DMS 273 (cell line): ENCODE data around the gene PLEKHG4B.
"Not testable (repeated sequence)": the region's sequence is repeated elsewhere in the genome, so short reads cannot be mapped to it uniquely, and the experiment has no call there.

Source experiments
- DNase-seq: peaks from one replicate; lab custom pipeline; 2025; ENCODE audit not compliant: unreplicated experiment; lab: John Stamatoyannopoulos, UW

Gene PLEKHG4B

GRCh38 chr5:218457-219291 is 126.7 kb downstream of the PLEKHG4B start:
- peak; percentile 68 for DNase-seq

- DNase-seq = peak; percentile 49
These were observed 127.5 kb downstream of the PLEKHG4B start for GRCh38 chr5:219460-219863.

- DNase-seq = no peak
These were observed 128.0 kb downstream of the PLEKHG4B start for GRCh38 chr5:219991-220390.

- not testable (repeated sequence) for DNase-seq
These were observed 131.2 kb downstream of the PLEKHG4B start for GRCh38 chr5:222951-223715.

GRCh38 chr5:223791-224190 is 131.8 kb downstream of the PLEKHG4B start:
- no peak for DNase-seq

- DNase-seq = no peak
These were observed 133.4 kb downstream of the PLEKHG4B start for GRCh38 chr5:225334-225733.

- DNase-seq = not testable (repeated sequence)
These were observed 135.4 kb downstream of the PLEKHG4B start for GRCh38 chr5:227375-227774.

- DNase-seq = no peak
These were observed 136.9 kb downstream of the PLEKHG4B start for GRCh38 chr5:228886-229285.

- DNase-seq = no peak
These were observed 138.7 kb downstream of the PLEKHG4B start for GRCh38 chr5:230711-231110.

GRCh38 chr5:231661-232060 is 139.7 kb downstream of the PLEKHG4B start:
- no peak for DNase-seq

- not testable (repeated sequence) for DNase-seq
These were observed 141.5 kb downstream of the PLEKHG4B start for GRCh38 chr5:233426-233825.

GRCh38 chr5:234450-234849 is 142.5 kb downstream of the PLEKHG4B start:
- DNase-seq = no peak

GRCh38 chr5:235527-235926 is 143.6 kb downstream of the PLEKHG4B start:
- DNase-seq = not testable (repeated sequence)

GRCh38 chr5:237931-238330 is 146.0 kb downstream of the PLEKHG4B start:
- DNase-seq = not testable (repeated sequence)
